ENCODE results near the gene INAFM2. TPM values are rescaled to one million over a fixed set of nuclear protein-coding genes. Genes with fewer than 3 reads are reported as not detected.

The INAFM2 gene
- total and polyA plus RNA-seq, 2 experiments from 2014 or later, result 186 to 217 TPM

DNA sequence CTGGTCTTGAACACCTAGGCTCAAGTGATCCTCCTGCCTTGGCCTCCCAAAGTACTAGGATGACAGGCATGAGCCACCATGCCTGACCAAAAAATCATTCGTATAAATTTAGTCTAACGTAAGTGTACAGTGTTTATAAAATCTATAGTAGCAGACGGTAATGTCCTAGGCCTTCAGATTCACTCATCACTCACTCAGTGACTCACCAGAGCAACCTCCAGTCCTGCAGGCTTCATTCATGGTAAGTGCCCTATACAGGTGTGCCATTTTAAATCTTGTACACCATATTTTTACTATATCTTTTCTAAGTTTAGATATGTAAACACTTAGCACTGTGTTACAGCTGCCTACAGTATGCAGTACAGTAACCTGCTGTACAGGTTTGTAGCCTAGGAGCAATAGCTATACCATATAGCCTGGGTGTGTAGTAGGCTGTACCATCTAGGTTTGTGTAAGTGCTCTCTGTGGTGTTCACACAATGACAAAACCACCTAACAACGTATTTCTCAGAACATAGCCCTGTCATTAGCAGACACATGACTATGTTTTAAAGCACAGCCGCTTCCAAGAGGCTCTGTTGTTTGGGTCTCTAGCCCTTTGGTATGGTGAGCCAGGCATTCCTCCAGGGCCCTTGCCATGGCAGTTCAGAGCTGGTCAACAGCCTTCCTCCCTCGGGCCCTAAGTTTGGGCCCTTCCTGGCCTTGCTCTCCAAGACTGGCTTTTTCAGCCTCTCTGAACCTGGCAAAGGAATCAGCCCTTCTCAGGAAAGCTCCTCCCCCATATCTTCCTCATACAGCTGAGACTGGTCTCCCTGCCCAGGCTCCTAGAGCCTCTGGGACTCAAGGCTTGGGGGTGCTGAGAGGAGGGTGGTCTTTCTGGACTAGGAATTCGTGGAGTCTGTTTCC, 19.2 kb downstream of the INAFM2 start:
- peak in 1 of 2 donors; percentile 51 for DNase-seq (ENCODE audit: low read depth in 1 of 2, low spot score in 1 of 2)
- TF ChIP-seq, protein P1, sequence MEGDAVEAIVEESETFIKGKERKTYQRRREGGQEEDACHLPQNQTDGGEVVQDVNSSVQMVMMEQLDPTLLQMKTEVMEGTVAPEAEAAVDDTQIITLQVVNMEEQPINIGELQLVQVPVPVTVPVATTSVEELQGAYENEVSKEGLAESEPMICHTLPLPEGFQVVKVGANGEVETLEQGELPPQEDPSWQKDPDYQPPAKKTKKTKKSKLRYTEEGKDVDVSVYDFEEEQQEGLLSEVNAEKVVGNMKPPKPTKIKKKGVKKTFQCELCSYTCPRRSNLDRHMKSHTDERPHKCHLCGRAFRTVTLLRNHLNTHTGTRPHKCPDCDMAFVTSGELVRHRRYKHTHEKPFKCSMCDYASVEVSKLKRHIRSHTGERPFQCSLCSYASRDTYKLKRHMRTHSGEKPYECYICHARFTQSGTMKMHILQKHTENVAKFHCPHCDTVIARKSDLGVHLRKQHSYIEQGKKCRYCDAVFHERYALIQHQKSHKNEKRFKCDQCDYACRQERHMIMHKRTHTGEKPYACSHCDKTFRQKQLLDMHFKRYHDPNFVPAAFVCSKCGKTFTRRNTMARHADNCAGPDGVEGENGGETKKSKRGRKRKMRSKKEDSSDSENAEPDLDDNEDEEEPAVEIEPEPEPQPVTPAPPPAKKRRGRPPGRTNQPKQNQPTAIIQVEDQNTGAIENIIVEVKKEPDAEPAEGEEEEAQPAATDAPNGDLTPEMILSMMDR (IDR thresholded peaks at IDR 0.05; ENCODE audit: low read depth, low read length), result no peak
- H3K27ac ChIP-seq, result no peak overlapping the region
- H3K36me3 ChIP-seq, result no peaks in the 10 kb centered on the region
- H3K9me3 ChIP-seq (ENCODE audit: low read depth), result no peaks in the 10 kb centered on the region
- H3K4me1 ChIP-seq (ENCODE audit: low read depth), result peaks cover 23% of the 10 kb centered on the region
- H3K27me3 ChIP-seq, result no peaks in the 10 kb centered on the region
- no peak overlapping the region for H3K4me3 ChIP-seq

DNA sequence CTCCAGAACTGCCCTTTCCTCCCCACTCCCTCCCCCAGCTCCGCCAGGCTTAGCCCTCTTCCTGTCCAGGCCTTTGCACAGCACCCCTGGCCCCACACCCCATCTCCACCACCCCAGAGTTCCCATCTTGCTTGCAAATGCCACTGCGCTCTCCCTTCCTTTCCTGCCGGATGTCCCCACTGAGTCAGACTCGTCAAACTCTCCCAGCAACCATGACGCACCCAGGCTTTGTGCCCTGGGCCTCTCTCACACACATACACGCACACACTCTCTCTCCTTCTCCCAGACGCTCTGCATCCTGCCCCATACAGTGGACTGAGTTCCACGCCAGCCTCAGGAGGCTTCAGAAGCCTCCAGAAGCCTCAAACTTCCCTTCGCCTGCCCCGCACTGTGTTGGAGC, 20.0 kb downstream of the INAFM2 start:
- DNase-seq (ENCODE audit: low read depth in 1 of 2, low spot score in 1 of 2), result peak in 1 of 2 donors; percentile 93
- H3K9me3 ChIP-seq (ENCODE audit: low read depth), result no peaks in the 10 kb centered on the region
- H3K4me1 ChIP-seq (ENCODE audit: low read depth), result peaks cover 21% of the 10 kb centered on the region
- TF ChIP-seq, protein P1 (IDR thresholded peaks at IDR 0.05; ENCODE audit: low read depth, low read length), result no peak
- no peaks in the 10 kb centered on the region for H3K27me3 ChIP-seq
- no peak overlapping the region for H3K27ac ChIP-seq
- no peaks in the 10 kb centered on the region for H3K36me3 ChIP-seq
- H3K4me3 ChIP-seq, result no peak overlapping the region

DNA sequence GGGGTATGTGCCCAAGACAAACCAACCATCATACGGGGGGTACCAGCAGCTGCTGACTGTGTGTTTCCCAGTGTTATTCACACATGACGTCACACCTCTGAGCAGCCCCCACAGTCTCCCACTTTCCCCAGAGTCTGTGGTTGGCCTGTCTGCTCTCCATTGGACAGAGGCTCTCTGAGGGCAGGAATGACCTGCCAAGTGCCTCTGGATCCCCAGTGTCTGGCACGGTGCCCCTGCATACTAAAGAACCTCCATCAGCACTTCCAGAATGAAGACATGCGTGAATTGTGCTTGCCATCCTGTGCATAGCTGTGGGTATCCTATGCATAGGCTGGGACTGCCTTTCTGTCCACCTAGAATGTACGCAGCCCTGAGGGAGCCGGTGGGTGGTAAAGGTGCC, 20.7 kb downstream of the INAFM2 start:
- TF ChIP-seq, protein P1 (IDR thresholded peaks at IDR 0.05; ENCODE audit: low read depth, low read length), result no peak
- no peaks in the 10 kb centered on the region for H3K9me3 ChIP-seq (ENCODE audit: low read depth)
- H3K27ac ChIP-seq, result no peak overlapping the region
- H3K4me3 ChIP-seq, result no peak overlapping the region
- H3K27me3 ChIP-seq, result no peaks in the 10 kb centered on the region
- no peaks in the 10 kb centered on the region for H3K36me3 ChIP-seq
- H3K4me1 ChIP-seq (ENCODE audit: low read depth), result peaks cover 19% of the 10 kb centered on the region
- DNase-seq (ENCODE audit: low read depth in 1 of 2, low spot score in 1 of 2), result peak in 1 of 2 donors; percentile 60

DNA sequence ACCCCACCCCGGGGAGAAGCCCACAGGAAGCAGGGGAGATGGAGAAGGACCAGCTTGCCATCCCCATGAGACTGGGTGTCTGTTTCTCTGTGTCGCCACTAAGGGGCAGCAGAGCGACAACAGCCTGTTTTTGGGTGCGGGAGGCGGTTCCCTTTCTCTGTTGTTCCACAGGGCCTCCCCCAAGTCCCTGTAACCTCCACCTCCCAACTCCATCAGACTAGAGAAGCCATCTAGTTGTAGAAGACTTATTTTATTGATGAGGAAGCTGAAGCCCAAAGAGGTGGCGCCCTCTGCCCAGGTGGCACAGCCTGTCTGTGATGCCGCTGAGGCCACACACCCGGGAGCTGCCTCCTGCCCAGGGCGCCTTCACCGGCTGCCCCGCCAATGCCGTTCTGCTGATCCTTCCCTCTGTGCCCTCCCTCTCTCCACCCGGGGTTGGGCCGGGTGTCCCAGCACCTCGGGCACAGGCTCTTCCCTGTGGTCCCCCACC, 21.2 kb downstream of the INAFM2 start:
- TF ChIP-seq, protein P1 (IDR thresholded peaks at IDR 0.05; ENCODE audit: low read depth, low read length), result peak; percentile 80
- peaks cover 17% of the 10 kb centered on the region for H3K4me1 ChIP-seq (ENCODE audit: low read depth)
- H3K4me3 ChIP-seq, result no peak overlapping the region
- no peaks in the 10 kb centered on the region for H3K36me3 ChIP-seq
- H3K9me3 ChIP-seq (ENCODE audit: low read depth), result no peaks in the 10 kb centered on the region
- no peaks in the 10 kb centered on the region for H3K27me3 ChIP-seq
- no peak overlapping the region for H3K27ac ChIP-seq
- DNase-seq (ENCODE audit: low read depth in 1 of 2, low spot score in 1 of 2), result peak; percentile 65 to 74

DNA sequence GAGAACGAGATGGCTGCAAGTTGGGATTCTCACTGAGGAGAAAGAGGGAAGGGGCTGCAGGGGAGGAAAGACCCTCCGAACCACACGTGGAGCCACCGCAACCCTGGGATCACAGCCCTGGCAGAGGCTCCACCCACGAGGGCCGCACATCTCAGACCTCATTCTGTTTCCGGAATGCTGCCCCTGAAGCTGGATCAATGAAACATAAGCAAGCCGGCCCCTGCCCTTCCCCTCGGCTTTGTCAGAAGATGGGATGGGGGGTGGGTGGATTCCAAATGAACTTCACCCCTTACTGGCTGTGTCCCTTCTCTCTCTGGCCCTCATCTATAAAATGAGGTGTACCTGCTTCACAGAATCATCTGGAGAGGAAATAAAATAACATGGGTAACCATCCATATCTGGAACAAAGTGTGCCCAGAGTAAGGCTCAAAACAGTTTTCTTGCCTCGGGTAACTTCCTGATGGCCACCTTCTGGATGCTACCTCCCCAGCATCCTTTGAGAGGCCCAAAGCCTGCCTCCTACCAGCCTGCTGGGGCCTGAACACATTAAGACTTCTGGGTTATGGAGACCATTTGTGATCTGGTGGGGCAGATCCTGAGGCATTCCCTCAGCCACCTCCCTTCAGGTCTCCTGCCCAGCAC, 21.9 kb downstream of the INAFM2 start:
- no peak for DNase-seq (ENCODE audit: low read depth in 1 of 2, low spot score in 1 of 2)
- H3K9me3 ChIP-seq (ENCODE audit: low read depth), result no peaks in the 10 kb centered on the region
- TF ChIP-seq, protein P1 (IDR thresholded peaks at IDR 0.05; ENCODE audit: low read depth, low read length), result no peak
- no peak overlapping the region for H3K4me3 ChIP-seq
- peaks cover 10% of the 10 kb centered on the region for H3K4me1 ChIP-seq (ENCODE audit: low read depth)
- H3K36me3 ChIP-seq, result no peaks in the 10 kb centered on the region
- H3K27me3 ChIP-seq, result no peaks in the 10 kb centered on the region
- H3K27ac ChIP-seq, result no peak overlapping the region

Measured in cardiac muscle cell (in vitro differentiated cells and primary cell).